Endothelial cell of umbilical vein (primary cell): ENCODE data around the gene DCUN1D4. TPM values are rescaled to one million over a fixed set of nuclear protein-coding genes. Genes with fewer than 3 reads are reported as not detected.

Experiments
- BruUV-seq: library from RNA; stranded (reverse); fragments of 400-500 nt; replicated peaks from 2 replicates; lab custom pipeline; 2021; lab: Mats Ljungman, UMichigan
- CTCF ChIA-PET: fragments of 300-600, 350-600 bp; sonication (Branson Sonifier 250); formaldehyde crosslinking; loops from one replicate; lab custom pipeline; 2021; ENCODE audit warnings: antibody characterized with exemption, inconsistent platforms; lab: Charles Lee
- POLR2A ChIA-PET: fragments of 300-600, 350-600 bp; sonication (Branson Sonifier 250); formaldehyde crosslinking; loops from one replicate; lab custom pipeline; 2021; ENCODE audit warnings: antibody characterized with exemption, inconsistent platforms; lab: Charles Lee
- DNase-seq: peaks from one replicate; pipeline ENCODE4 v3.0.0-alpha.2; 2011; ENCODE audit warnings: low read depth, low spot score
- FAIRE-seq: peaks from 2 replicates; lab custom pipeline; 2011; peaks lifted over from hg19 to GRCh38; lab: Jason Lieb, UNC
- H2AFZ ChIP-seq: 2 replicates; pipeline ENCODE4 v1.6.0; 2012; ENCODE audit warnings: low read depth, low read length, control low read depth, inconsistent platforms
- H3K27ac ChIP-seq: 2 replicates; pipeline ENCODE4 v1.5.1; 2011; ENCODE audit warnings: low read depth, mild to moderate bottlenecking, control low read depth, low read length, moderate library complexity; ENCODE audit not compliant: insufficient read depth
- H3K27me3 ChIP-seq, 2 experiments: 2 replicates each; pipeline versions ENCODE4 v1.6.0 to v1.6.1; 2011; ENCODE audit warnings: low read length in 2 of 2, mixed read lengths in 1 of 2; ENCODE audit not compliant: control insufficient read depth in 2 of 2, insufficient read depth in 2 of 2
- H3K36me3 ChIP-seq, 2 experiments: 2 replicates in 1 of 2; 3 replicates in 1 of 2; pipeline ENCODE4 v1.5.1; 2011; ENCODE audit warnings: low read length in 2 of 2, mild to moderate bottlenecking in 1 of 2, moderate library complexity in 1 of 2; ENCODE audit not compliant: control insufficient read depth in 2 of 2, insufficient read depth in 2 of 2; ENCODE audit errors: extremely low read depth in 1 of 2
- H3K4me1 ChIP-seq: 3 replicates; pipeline ENCODE4 v1.5.1; 2011; ENCODE audit warnings: mild to moderate bottlenecking, low read length; ENCODE audit not compliant: control insufficient read depth, insufficient read depth; ENCODE audit errors: extremely low read depth
- H3K4me2 ChIP-seq: 2 replicates; pipeline ENCODE4 v1.6.1; 2011; ENCODE audit warnings: low read length, control low read depth, mixed read lengths; ENCODE audit not compliant: insufficient read depth
- H3K4me3 ChIP-seq, 3 experiments: fragments of 200-600 bp in 1 of 3; sonication (generic), shearing (Covaris generic) in 1 of 3; replicated peaks in 1 of 3; 2 replicates each; pipeline ENCODE4 v1.5.1; 2011 to 2016; ENCODE audit warnings: control low read depth in 3 of 3, low read length in 3 of 3, mild to moderate bottlenecking in 2 of 3, inconsistent platforms in 1 of 3, low read depth in 1 of 3, moderate library complexity in 1 of 3; ENCODE audit not compliant: insufficient read depth in 1 of 3
- H3K79me2 ChIP-seq: 2 replicates; pipeline ENCODE4 v1.6.0; 2012; ENCODE audit warnings: low read length, inconsistent platforms; ENCODE audit not compliant: control insufficient read depth, insufficient read depth
- H3K9ac ChIP-seq: replicated peaks from 2 replicates; pipeline ENCODE3; 2011; ENCODE audit warnings: low read length, control low read depth; ENCODE audit not compliant: insufficient read depth; ENCODE audit errors: extremely low read depth
- H3K9me1 ChIP-seq: replicated peaks from 3 replicates; pipeline ENCODE4 v1.6.0; 2011; ENCODE audit warnings: mild to moderate bottlenecking, low read length; ENCODE audit not compliant: control insufficient read depth, insufficient read depth; ENCODE audit errors: extremely low read depth
- H3K9me3 ChIP-seq: replicated peaks from 2 replicates; pipeline ENCODE4 v1.5.1; 2012; ENCODE audit warnings: low read length, inconsistent platforms; ENCODE audit not compliant: control insufficient read depth, insufficient read depth
- H4K20me1 ChIP-seq: replicated peaks from 2 replicates; pipeline ENCODE3; 2011; ENCODE audit warnings: mild to moderate bottlenecking, low read length; ENCODE audit not compliant: control insufficient read depth, insufficient read depth; ENCODE audit errors: extremely low read depth
- CTCF ChIP-seq, 2 donors: IDR thresholded peaks; 1 replicate in 1 of 2; 2 replicates in 1 of 2; pipeline ENCODE4 v1.5.1; 2011; ENCODE audit warnings: low read length in 2 of 2, mild to moderate bottlenecking in 2 of 2, moderate library complexity in 2 of 2, control low read depth in 1 of 2, inconsistent platforms in 1 of 2, low read depth in 1 of 2; ENCODE audit not compliant: insufficient read depth in 1 of 2; ENCODE audit errors: extremely low read depth in 1 of 2
- EZH2 ChIP-seq: IDR thresholded peaks from 2 replicates; pipeline ENCODE4 v1.6.1; 2012; ENCODE audit warnings: borderline replicate concordance, low read depth, mild to moderate bottlenecking, moderate library complexity, low read length, inconsistent platforms; ENCODE audit not compliant: severe bottlenecking
- FOS ChIP-seq: IDR thresholded peaks from 2 replicates; pipeline ENCODE4 v1.6.1; 2011; ENCODE audit warnings: mild to moderate bottlenecking, low read length, moderate library complexity, borderline replicate concordance; ENCODE audit not compliant: insufficient read depth
- GATA2 ChIP-seq: IDR thresholded peaks from 2 replicates; pipeline ENCODE4 v1.7.0; 2011; ENCODE audit warnings: low read depth, mild to moderate bottlenecking, moderate library complexity, mixed read lengths, low read length; ENCODE audit not compliant: insufficient read length, insufficient read depth
- JUN ChIP-seq: IDR thresholded peaks from 2 replicates; pipeline ENCODE4 v1.6.1; 2011; ENCODE audit warnings: borderline replicate concordance, low read depth; ENCODE audit not compliant: insufficient read length, insufficient read depth
- MAX ChIP-seq: IDR thresholded peaks from 2 replicates; pipeline ENCODE4 v1.6.1; 2011; ENCODE audit not compliant: insufficient read depth, insufficient read length
- MYC ChIP-seq: IDR thresholded peaks from one replicate; pipeline ENCODE4 v1.6.1; 2011; ENCODE audit warnings: mild to moderate bottlenecking, low read depth, low read length
- POLR2A ChIP-seq: IDR thresholded peaks from 2 replicates; pipeline ENCODE4 v1.6.1; 2012; ENCODE audit warnings: low read depth, mild to moderate bottlenecking, control low read depth, low read length
- POLR2AphosphoS5 ChIP-seq: IDR thresholded peaks from 2 replicates; pipeline ENCODE4 v1.6.1; 2012; ENCODE audit warnings: low read depth, mild to moderate bottlenecking, control low read depth, low read length, moderate library complexity; ENCODE audit not compliant: insufficient read depth
- dilution Hi-C: fragments of 300-500 bp; cut with MboI; formaldehyde crosslinking; loops from one replicate; pipeline ENCODE4 v1.15.0; 2019; ENCODE audit warnings: low sequenced_read_pairs; ENCODE audit not compliant: extremely low pct_ligation_motif_present
- intact Hi-C: fragments of 100-400 bp; cut with micrococcal nuclease; formaldehyde crosslinking; loops from one replicate; pipeline ENCODE4 v1.10.0; 2022
- polyA plus RNA-seq, 4 experiments: library from polyadenylated mRNA; depleted of rRNA in 3 of 4; stranded (reverse) in 3 of 4; unstranded in 1 of 4; fragments of >200 nt; gene quantifications; 2 replicates each; pipeline versions ENCODE4 v1.2.1 to v1.2.3, GENCODE V29; 2011 to 2012; ENCODE audit warnings: missing spikeins in 1 of 4
- total RNA-seq: library from RNA; stranded (reverse); gene quantifications from 2 replicates; pipeline ENCODE4 v1.2.3, GENCODE V29; 2021

The DCUN1D4 gene
- total and polyA plus RNA-seq, 2 donors (not counting 3 experiments of a cell fraction or from before 2014, with no cell fraction given), result 24.8 to 50.6 TPM

- FAIRE-seq, result no peak
- H3K9me1 ChIP-seq, result no peaks in the 10 kb centered on the region
- ChIA-PET POLR2A (no interaction called here), CTCF (interaction anchor here (0.6 to 2.8 kb wide), 11 partner anchors 16 to 141 kb away, joined by 3 to 12 read pairs (median 4); partner anchors contain the start of genes DCUN1D4 and LRRC66)
- no TSS peak for BruUV-seq
- intact Hi-C loops, result loop anchor here (1.0 kb wide), 2 partner anchors 131 to 141 kb away; no protein-coding TSS in a partner anchor
- H3K27ac ChIP-seq, result no peak overlapping the region
- dilution Hi-C loops, result no loop called here
- H3K4me2 ChIP-seq, result no peak overlapping the region
- peak; percentile 40 to 44 for TF ChIP-seq CTCF (IDR thresholded peaks at IDR 0.05; ENCODE audit: extremely low read depth in 1 of 2, insufficient read depth in 1 of 2, low read depth in 1 of 2, low read length in 2 of 2)
- no peak for TF ChIP-seq FOS
- no peak overlapping the region for H3K4me3 ChIP-seq
- no peak overlapping the region for H2AFZ ChIP-seq
- H3K4me1 ChIP-seq, result no peaks in the 10 kb centered on the region
- no peaks in the 10 kb centered on the region for H3K79me2 ChIP-seq
- H3K9ac ChIP-seq, result no peak overlapping the region
- no peaks in the 10 kb centered on the region for H3K27me3 ChIP-seq
- H4K20me1 ChIP-seq, result no peaks in the 10 kb centered on the region
- peak; percentile 40 for DNase-seq
- H3K9me3 ChIP-seq, result no peaks in the 10 kb centered on the region
- H3K36me3 ChIP-seq, result peaks cover 5 to 8% of the 10 kb centered on the region in 2 experiments
Measured at GRCh38 chr4:51885363-51885762, 42.4 kb downstream of the DCUN1D4 start.

- dilution Hi-C loops (no loop called here), intact Hi-C loops (no loop called here)
- H3K4me1 ChIP-seq, result peaks cover 8% of the 10 kb centered on the region
- no peaks in the 10 kb centered on the region for H3K9me1 ChIP-seq
- ChIA-PET CTCF (interaction anchor here (1.5 kb wide), 1 partner anchor 59 kb away, joined by 3 read pairs; no protein-coding TSS in a partner anchor), POLR2A (no interaction called here)
- DNase-seq (no peak), FAIRE-seq (no peak)
- H3K27me3 ChIP-seq, result no peaks in the 10 kb centered on the region
- no TSS peak for BruUV-seq
- no peaks in the 10 kb centered on the region for H3K79me2 ChIP-seq
- no peaks in the 10 kb centered on the region for H4K20me1 ChIP-seq
- H3K27ac ChIP-seq, result no peak overlapping the region
- no peaks in the 10 kb centered on the region for H3K9me3 ChIP-seq
- no peak overlapping the region for H3K4me3 ChIP-seq
- no peak overlapping the region for H3K9ac ChIP-seq
- H2AFZ ChIP-seq, result no peak overlapping the region
- no peak overlapping the region for H3K4me2 ChIP-seq
- TF ChIP-seq POLR2AphosphoS5 (no peak), CTCF (IDR thresholded peaks at IDR 0.05; ENCODE audit: extremely low read depth in 1 of 2, insufficient read depth in 1 of 2, low read depth in 1 of 2, low read length in 2 of 2) (no peak), GATA2 (no peak), POLR2A (no peak), FOS (no peak), JUN (no peak), MAX (no peak), MYC (no peak), EZH2 (no peak)
- peaks cover 5% of the 10 kb centered on the region in 2 experiments for H3K36me3 ChIP-seq
Measured at GRCh38 chr4:51890760-51891159, 47.8 kb downstream of the DCUN1D4 start.
